ENCODE data around the gene LCP2.

LCP2 gene

GRCh38 chr5:170296036-170296934 is 1.3 kb downstream of the LCP2 start:
- DNase-seq: peak; percentile 53 to 64

GRCh38 chr5:170294556-170294955 is 3.0 kb downstream of the LCP2 start:
- no peak for DNase-seq

GRCh38 chr5:170294057-170294456 is 3.5 kb downstream of the LCP2 start:
- DNase-seq: no peak

DNA sequence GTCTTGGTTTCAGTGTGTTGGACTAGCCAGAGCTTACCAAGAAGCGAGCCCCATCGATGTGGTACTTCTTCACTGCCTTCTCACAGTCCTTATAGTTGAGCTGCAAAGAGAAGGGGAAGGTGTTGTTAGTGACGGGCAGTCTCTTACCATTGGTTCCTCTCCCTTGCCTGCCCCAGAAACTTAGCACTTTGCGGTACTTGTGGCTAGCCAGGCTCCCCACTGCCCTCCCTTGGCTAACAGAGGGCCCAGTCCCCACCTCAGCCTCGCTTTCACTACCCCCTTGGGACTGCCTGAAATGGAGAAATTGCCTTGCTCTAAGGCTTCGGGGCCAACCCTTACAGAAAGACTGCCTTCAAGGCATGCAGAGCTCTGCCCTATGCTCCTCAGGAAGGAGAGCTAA is 4.3 kb downstream of the LCP2 start:
- DNase-seq: peak; percentile 84

GRCh38 chr5:170292179-170293104 is 5.1 kb downstream of the LCP2 start:
- DNase-seq: peak in 1 of 2 donors; percentile 44

DNA sequence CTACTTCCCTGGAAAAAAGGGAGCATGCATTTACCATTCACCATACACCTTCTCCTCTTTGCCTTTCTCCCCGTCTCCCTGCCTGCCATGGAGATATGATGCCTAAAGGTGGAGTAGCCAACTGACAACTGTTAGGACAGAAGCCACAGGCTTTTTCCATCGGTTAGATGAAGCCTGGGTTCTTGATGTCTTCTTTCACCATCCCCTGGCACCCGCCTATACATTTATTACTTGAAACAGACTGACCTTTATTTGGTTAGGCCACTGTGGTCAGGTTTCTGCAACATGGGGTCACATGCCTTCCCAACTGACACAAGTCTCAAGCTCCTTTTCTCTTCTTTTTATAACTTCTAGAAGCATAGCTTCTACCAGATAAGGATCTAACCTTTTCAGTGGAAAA is 7.1 kb downstream of the LCP2 start:
- peak; percentile 84 to 85 for DNase-seq

DNA sequence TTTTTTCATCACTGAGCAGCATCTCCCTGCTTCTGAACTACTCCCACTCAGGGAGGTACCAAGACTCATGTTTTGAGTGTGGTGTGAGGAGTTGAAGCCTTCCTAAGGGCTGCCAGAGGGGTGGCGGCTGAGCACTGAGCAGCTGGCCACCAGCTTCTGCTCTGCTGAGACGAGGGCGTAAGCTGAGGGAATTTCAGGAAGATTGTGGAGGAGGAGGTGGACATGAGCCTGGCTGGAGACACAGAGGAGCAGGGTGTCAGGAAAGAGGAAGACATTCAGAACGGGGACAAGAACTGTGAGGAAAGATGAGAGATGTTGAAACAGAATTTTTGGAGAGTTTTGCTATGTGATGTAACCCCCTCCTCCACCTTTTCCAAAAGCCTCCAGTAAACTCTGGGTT is 7.8 kb downstream of the LCP2 start:
- DNase-seq: peak; percentile 83 to 89

DNA sequence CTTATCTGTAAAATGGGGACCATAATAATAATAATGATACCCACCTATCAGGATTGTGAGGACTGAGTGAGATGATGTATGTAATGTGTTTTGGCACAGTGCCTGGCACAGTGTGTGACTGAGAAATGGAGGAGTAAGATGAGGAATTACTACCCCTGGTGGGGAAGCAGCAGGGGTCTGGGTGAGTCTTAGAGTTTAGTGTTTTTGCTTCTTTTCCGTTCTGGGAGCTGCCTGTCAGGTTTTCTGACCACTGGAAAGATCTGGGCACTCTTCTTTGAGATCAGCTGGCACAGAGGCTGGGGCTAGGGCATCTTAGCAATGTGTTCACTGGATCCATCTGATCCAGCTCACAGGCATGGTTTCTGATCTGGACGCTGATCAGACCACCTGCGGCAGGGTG is 8.5 kb downstream of the LCP2 start:
- DNase-seq: no peak

DNA sequence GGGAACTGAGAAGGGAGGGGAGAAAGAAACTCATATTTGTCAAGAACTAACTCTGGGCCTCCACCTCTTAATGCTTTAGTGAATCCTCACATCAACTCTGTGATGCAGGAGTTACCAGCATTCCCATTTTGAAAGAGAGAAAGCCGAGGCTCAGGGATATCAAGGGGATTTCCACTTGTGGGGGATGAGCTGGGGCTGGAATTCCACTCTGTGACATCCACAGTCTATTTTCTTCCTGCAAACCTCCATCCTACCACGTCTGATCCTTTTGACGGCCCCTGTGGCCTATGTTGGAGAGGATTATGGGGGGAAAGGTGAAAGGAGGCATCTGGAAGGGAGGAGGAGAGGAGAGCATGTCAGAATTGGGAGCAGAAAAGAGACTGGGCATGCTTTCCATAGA is 9.0 kb downstream of the LCP2 start:
- no peak for DNase-seq

GRCh38 chr5:170288151-170288550 is 9.4 kb downstream of the LCP2 start:
- DNase-seq: peak in 1 of 2 donors; percentile 21

DNA sequence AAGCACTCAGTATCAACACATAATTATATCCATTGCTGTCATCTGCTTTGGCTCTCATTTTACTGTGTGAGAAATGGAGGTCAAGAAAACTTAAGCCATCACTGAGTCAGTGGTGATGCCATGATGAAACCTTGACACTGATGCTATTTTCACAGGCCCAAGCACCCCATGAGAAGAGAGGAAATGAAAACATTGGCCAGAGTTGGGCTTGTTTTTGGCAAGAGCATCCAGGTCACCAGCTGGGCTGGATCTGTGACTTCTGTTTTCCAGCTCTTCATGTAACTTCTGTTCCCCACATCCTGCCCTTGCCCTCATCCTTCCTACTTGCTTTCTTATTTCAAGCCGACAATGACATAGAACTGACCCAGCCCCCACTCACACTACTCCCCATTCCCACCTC is 10.0 kb downstream of the LCP2 start:
- DNase-seq: peak; percentile 87 to 91

GRCh38 chr5:170286386-170286925 is 11.1 kb downstream of the LCP2 start:
- no peak for DNase-seq

- DNase-seq: no peak
Observed at GRCh38 chr5:170285181-170285580, 12.4 kb downstream of the LCP2 start.

DNA sequence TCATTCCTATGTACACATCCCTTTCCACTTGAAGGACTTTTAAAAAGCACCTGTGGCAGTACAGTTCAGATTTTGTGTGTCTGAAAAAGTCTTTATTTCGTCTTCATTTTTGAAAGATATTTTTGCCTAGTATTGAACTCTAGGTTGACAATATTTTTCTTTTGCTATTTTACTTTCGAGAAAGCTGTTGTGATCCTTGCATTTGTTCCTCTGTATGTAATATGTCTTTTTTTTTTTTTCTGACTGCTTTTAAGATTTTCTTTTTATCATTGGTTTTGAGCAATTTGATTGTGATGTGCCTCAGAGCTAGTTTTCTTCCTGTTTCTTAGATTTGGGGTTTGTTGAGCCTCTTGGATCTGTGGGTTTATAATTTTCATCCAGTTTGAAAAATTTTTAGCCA is 13.3 kb downstream of the LCP2 start:
- DNase-seq: no peak

DNA sequence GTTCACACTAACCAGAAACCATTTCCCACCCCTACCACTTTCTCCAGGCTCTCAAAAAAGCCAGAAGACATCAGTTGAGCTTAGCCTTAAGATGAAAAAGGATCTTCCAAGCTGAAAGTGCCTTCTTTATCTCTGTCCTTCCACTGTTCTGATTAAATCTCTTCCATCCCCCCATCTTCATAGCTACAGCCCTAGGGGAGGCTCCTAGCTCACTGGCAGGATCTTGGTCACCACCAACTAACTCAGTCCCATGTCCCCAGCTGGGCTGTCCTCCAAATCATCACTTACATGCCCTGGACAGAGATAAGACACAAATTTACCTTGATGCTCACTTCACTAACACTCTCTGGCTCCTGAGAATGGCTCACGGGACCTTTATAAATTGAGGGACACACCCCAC is 14.3 kb downstream of the LCP2 start:
- DNase-seq: no peak

DNA sequence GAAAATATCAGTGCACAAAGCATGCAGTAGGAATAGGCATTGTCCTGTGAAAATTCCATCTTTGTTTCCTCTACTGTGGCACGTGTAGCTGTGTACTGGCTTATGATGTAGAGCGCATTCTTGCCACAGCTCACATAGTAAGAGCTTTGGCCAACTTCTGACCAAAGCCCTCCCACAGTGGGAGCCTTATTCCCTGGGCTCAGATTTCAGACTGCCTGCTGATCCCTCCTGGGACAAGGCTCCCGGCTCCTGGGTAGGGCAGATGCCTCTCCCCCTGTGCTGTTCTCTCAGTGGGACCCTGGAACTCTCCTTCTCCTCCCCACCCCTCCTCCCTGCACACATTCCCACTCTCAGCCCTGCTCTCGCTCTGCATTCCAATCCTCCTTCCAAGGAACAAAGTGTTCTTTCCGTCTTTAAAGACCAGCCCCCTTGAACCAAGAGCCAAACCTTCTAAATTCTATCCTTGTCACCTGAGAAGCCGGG is 17.5 kb downstream of the LCP2 start:
- DNase-seq: no peak

- DNase-seq: peak in 1 of 2 donors; percentile 49
Observed at GRCh38 chr5:170279459-170279817, 18.1 kb downstream of the LCP2 start.

DNA sequence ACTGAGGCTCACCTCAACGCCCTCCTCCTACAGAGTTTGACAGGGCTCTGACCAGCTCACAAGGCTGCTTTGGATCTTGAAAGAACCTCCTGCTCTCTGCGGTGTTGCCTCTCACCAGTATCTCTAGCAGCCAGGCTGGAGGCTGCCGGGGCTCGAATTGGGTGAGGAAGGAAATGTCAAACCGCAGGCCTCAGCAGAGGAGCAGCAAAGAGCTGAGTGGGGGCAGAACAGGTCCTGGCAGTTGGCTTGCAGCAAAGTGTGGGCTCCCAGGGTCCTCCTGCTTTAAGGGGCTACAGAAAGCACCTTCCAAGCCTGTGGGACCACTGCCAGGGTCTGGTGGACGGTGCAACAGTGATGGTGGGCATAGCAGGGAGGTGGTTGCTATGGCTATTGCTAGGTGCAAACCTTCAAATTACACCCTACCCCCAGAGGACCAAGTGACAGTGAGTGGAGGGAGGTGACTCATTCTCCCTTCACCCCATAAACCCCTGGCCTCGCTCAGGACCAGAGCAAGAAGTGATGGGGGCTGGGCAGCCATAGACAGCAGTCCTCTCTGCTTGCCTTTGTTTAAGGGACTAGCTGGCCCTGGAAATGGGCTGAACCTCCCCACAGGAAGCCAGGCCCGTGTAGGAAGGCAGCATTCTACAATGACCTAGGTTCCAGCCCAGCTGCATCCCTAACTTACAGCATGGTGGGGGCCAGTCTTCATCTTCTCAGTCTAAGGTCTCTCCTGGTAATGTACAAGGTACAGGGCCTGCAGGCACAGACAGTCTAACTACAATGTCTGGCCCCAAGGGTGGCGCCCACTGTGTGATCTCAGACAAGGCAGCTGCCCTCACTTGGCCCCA is 18.7 kb downstream of the LCP2 start:
- peak; percentile 82 to 92 for DNase-seq

GRCh38 chr5:170277867-170278281 is 19.7 kb downstream of the LCP2 start:
- peak; percentile 89 to 96 for DNase-seq

- DNase-seq: no peak
Observed at GRCh38 chr5:170276140-170276539, 21.4 kb downstream of the LCP2 start.

- DNase-seq: peak; percentile 54 to 75
Observed at GRCh38 chr5:170275376-170275994, 22.1 kb downstream of the LCP2 start.

All from inflammatory macrophage (primary cell).